GM15510 (cell line): Measurements from ENCODE around the gene SLC8A2.

ENCODE experiments used
- POLR2A ChIP-seq: IDR thresholded peaks from 3 replicates; pipeline ENCODE4 v1.6.1; 2011; ENCODE audit warnings: borderline replicate concordance; ENCODE audit not compliant: insufficient read length; ENCODE audit errors: extremely low read depth

Gene SLC8A2

DNA sequence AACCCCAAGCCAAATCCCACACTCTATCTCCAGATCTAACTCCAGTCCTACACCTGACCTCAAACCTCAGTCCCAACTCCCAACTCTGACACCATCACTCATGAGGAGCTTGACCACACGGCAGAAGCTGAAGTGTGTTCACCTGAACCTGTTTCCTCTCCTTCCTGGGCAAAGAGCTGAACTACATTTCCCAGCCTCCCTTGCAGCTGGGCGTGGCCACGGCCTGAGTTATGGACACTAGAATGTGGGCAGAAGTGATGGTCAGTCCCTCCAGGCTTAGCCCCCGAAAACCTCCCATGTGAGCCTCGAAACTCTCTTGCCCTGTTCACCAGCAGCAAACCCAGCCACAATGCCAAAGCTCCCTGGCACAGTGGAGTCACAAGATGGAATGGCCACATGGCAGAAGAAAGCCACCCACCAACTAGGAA lies 32.9 kb downstream of the SLC8A2 start:
- no peak for TF ChIP-seq POLR2A

DNA sequence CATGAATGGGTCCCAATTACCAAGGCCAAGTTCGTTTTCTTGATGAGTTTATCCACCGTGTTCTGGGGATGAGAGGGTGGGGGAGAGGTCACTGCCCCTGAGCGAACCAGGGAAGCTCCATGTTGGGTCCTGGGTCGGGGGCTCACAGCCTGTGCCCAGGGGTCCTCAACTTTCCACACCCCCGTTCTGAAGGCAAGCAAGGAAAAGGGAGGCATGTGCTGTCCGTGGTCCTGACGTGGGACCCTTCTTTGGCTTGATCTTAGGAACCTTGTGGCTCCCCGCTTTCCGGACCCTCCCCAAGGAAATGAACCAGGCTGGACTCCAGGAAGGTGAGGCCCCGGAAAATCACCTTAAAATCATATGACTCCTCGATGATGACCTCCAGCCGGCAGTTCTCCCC lies 34.2 kb downstream of the SLC8A2 start:
- TF ChIP-seq POLR2A, result no peak

DNA sequence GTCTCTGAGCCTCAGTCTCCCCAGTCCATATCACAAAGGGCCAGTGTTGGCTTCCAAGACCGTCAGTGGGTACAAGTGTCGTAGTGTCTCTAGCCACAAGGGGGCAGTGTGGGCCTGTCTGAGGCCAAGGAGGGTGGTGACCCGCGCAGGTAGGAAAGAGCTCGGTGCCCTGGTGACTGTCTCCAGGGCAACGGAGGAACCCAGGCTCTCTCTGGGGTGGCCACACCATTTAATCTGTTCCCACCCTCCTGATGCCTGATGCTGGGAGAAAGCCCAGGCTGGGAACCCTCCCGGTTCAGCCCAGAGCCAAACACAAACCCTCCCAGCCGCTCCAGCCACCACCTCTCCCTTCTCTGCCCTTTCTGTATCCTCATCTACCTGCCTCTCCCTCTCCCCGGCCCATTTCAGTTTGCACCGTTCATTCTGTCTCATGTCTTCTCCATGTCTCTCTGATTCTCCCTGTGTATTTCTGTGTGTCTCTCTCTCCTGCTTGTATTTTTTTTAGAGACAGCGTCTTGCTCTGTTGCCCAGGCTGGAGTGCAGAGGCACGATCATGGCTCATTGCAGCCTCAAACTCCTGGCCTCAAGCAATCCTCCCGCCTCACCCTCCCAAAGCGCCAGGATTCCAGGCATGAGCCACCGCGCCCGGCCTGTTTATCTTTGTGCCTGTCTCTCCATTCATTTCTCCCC lies 34.8 kb downstream of the SLC8A2 start:
- no peak for TF ChIP-seq POLR2A

DNA sequence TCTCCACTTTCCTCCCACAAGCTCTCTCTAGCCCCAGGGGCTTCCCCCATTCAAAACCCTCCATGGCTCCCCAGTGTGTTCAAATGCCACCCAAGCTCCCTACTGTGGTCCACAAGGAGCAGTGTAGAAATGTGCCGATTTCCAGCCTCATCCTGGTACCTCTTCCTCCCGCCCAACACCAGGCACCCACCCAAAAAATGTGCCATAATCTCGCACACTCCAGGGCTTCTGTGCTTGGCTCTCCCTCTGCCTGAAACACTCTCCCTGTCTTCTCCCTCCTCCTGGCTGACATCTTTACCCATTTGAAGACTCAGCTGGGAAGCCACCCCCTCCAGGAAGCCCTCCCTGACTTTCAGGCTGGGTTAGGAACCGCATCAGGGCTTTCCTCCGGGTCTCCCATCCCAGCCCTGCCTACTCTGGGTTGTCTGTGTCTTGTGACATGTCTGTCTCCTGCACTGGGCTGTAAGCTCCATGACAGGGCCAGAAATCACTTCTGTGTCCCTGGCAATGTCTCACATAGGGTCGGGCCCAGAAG lies 35.7 kb downstream of the SLC8A2 start:
- TF ChIP-seq POLR2A, result no peak

DNA sequence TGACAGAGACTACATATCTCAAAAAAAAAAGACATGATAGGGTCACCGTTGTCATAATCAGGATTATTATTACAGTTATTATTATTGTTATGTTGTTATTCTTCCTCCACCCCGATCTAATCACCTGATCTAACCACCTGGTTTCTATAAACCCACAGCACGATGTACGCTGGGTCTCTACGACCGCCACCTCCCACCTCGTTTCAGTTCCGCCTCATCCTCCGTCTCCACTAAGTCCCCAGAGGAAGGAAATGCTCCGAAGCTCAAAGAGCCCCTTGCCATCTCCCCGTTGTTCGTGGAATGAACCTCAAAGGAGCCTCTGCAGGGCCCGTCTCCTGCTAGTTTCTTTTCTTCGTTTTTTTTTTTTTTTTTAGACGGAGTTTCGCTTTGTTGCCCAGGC lies 36.5 kb downstream of the SLC8A2 start:
- no peak for TF ChIP-seq POLR2A

DNA sequence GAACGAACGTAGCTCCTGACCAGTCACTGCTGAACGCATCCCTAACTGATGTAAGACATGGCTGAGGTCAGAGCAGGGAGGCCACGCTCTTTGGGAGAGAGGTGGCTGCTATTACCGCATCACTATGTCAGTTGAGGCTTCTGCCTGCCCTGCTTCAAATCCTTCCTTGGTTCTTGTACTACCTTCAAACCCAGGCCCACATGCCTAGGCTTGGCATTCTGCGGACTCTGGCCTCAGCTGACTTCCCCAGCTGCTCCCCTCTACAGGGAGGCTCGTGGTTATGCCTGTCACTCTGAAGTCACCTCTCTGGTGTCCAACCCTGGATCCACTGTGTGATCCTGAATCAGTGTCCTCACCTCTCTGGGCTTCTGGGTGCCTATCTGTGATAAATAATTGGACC lies 37.6 kb downstream of the SLC8A2 start:
- no peak for TF ChIP-seq POLR2A

DNA sequence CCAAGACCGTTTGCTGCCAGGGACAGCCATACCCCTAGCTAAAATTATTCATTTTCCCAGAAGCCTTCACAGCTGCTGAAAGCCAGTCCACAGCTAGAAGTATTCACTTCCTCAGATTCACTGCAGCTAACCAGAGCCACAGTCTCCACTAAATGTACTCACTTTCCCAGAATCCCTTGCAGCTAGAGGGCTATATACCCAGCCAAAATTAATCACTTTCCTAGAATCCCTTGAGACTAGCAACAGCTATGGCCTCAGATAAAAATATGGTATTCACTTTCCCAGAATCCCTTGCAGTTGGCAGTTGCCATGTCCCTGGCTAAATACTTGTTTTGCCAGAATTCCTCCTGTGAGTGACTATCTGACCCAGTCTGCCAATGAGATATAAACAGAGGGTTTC lies 38.6 kb downstream of the SLC8A2 start:
- TF ChIP-seq POLR2A, result no peak

DNA sequence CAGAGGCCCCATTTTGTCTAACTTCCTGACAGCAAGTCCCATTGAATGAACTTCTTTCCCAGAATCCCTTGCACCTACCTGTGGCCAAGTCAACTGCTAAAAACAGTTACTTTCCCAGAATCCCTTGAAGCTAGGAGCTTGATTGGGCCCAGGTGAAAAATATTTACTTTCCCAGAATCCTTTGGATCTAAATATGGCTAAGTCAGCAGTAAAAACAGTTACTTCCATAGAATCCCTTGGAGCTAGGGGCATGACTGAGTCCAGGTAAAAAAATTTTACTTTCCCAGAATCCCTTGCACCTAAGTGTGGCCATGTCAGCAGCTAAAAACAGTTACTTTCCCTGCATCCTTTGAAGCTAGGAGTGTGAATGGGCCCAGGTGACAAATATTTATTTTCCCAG lies 39.2 kb downstream of the SLC8A2 start:
- TF ChIP-seq POLR2A, result no peak

DNA sequence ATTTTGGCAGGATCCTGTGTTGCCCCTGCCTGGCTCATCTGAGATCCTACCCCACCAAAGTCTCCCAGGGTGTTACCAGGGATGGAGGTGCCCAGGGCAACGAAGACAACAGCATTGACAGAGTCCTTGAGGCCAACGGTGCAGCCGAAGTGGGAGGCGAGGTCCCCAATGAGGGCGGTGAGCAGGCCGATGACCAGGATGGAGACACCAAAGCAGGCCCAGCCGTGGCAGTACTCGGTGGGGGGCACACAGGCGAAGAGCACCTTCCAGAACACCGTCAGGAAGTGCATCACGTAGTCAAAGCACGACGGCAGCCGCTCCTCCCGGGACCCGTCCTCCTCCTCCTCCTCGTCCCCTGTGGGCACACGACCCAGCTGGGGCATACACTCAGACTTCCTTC lies 39.6 kb downstream of the SLC8A2 start:
- TF ChIP-seq POLR2A, result no peak

DNA sequence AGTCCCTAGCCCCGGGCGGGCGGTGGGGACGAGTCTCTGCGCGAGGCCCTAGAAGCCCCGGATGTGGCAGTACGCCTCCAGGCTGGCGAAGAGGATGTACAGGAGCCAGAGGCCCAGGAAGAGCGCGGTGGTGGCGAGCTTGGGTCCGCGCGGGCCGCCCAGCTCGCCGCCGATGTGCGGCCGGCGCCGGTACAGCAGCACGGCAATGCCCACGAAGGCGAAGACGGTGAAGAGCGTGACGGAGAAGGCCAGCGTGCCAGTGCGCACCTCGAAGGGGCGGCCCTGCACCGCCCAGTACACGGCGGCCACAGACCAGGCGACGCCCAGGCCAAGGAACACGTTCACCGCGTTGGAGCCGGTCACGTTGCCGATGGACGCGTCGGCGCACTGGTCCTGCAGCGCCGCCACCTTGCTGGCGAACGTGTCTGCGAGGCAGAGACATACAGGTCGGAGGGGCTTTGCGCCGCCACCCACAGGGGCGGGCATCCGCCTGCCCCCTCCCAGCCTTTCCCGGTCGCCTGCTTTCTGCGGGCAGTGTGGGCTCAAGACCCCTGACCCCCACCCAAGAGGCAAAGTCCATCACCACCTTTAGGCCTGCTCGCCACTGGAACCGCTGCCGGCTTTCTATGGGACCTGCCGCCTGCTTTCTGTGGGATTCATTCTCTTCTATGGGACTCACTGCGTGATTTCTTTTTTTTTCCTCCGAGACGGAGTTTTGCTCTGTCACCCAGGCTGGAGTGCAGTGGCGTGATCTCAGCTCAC lies 41.5 kb downstream of the SLC8A2 start:
- TF ChIP-seq POLR2A, result no peak

DNA sequence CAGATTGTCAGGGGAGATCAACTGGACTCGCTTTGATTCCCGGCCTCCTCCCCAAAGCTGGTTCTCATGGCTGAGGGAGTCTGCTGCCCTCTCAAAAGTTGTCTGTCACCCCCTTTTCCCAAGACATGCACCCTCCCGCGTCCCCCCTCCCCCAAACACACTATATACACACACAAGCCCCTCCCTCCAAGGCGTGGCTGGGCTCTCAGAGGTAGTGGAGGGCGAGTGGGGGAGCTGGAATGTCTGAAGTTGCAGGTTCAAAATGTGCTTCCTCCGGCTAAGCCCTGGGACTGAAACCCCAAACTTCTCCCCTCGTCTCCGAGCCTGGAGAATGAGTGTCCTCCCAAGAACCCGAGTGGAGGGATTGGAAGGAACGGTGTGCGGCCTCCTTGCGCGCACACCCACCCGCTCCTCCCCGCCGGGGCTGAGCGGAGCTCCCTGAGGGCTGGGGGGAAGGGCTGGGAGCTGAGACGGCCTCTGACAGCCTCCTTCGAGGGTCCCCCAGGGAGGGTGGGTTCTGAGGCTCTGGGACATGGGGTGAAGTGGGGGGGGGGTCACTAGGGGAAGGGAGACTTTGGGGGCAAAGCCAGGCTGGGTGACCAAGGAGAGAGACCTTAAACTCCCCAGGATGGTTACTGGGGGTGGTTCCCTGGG lies 42.4 kb downstream of the SLC8A2 start:
- no peak for TF ChIP-seq POLR2A

DNA sequence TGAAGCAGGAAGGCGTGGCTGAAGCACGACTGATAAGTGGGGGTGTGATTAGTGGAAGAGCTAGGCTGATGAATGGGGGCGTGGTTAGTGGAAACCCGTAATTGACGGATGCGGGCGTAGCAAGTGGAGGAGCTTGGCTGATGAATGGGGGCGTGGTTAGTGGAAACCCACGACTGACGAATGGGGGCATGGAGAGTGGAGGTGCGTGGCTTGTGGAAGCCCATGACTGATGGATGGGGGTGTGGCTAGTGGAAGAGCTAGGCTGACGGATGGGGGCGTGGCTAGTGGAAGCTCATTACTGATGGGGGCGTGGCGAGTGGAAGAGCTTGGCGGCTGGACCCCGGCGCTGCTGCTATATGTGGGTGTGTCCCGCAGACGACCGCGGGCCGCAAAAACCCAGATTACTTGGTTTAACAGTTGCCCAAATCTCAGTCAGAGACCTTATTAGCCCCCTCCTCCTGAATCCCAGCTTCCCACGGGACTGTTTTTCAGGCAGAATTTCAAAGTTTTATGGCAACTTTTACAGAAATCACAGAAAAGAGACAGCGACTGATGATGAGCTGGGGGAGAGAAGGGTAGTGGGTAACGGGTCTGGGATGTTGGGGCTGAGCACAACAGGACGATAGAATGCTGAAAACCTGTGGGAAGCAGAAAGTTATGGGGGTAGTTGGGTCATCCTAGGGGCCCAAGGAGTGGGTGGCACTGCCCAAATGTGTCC lies 43.4 kb downstream of the SLC8A2 start:
- no peak for TF ChIP-seq POLR2A

DNA sequence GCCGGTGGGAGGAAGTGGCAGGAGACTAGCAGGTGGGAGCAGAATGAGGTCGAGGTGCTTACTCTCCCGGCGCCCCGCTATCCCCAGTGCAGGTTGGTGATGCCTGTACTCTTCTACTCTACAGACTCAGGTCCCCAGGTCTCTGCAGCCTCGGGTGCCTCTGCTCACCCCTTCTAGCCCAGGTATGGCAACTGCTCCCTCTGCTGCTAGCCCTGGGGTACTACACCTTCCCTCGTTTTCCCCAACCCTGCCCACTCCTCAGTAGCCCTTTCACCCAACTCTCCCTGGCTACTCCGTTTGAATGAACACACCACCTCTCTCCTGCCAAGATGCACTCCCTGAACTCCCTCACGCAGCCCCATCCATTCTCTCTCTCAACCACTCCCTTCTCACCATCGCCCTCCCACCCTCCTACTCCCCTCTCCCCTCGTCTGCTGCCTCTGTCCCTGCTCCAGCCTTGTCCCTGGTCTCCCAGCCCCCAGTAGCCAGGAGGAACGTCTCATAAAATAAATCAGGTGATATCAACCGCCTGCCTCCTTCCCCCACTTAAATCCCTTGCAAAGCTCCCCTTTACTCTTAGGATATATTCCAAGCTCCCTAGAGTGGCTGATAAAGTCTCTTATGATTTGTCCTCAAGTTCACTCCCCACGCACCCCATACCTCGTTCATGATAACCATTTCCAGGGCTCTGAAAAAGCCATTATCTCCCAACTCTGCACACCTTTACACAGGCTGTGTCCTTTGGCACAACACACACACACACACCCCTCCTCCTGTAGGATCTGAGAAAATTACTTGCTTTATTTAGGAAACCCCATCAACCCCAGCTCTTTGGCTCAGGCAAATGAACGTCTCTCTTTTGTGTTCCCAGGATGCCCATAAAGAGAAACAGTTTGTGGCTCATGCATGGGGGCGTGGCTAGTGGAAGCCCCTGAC lies 44.2 kb downstream of the SLC8A2 start:
- no peak for TF ChIP-seq POLR2A
